GM19238 (cell line): Measurements from ENCODE around the gene PPOX.

ENCODE experiments used
- DNase-seq: peaks from one replicate; pipeline ENCODE4 v3.0.0; 2011; ENCODE audit warnings: low spot score; ENCODE audit not compliant: insufficient read length

The PPOX gene

GRCh38 chr1:161153176-161153575, 13.1 kb upstream of the PPOX start:
- no peak for DNase-seq

GRCh38 chr1:161153682-161154337, 12.4 kb upstream of the PPOX start, which contains the start of gene UFC1:
Gene UFC1 (plus strand): TSS chr1:161153978. CDS start chr1:161153998, 20 bp downstream.
- peak; percentile 86 for DNase-seq

DNA sequence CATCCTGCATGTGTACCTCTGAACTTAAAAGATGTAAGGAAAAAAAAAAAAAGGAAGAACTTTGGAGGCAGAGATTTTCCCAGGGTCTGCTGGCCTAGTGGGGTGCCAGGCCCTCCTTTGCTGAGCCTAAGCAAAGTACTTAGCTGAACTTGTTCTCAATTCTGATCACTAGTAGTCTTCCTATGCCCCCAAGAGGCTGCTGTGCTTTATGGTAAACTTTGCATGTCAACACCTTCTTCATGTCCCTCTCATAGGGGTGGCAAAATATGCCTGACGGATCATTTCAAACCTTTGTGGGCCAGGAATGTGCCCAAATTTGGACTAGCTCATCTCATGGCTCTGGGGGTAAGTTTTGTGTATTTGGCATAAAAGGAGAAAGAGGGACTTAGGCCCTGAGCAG, 8.4 kb upstream of the PPOX start:
- no peak for DNase-seq

GRCh38 chr1:161158316-161159010, 7.8 kb upstream of the PPOX start:
- no peak for DNase-seq

GRCh38 chr1:161159087-161159912, 6.9 kb upstream of the PPOX start, which contains the start of gene USP21:
Gene USP21 (plus strand): TSS chr1:161159500. CDS start chr1:161160641, 1,141 bp downstream.
- DNase-seq = peak; percentile 95

DNA sequence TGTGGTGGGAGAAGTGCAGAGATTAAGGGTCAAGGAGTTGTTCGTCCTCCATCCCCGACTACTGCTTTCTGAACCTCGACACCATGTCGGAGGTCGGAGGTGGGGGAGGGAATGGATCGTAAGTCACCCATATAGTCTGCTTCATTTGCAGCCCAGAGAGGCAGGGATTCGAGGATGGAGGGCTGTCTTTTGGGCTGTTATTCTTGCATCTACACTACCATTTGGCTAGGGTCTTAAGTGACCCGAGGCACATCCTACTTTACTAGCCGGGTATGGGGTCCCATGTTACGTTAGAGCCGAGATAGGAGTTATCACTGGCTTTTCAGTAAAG, 6.3 kb upstream of the PPOX start:
- DNase-seq = no peak

- DNase-seq = no peak
Measured at GRCh38 chr1:161160671-161161145, 5.5 kb upstream of the PPOX start.

DNA sequence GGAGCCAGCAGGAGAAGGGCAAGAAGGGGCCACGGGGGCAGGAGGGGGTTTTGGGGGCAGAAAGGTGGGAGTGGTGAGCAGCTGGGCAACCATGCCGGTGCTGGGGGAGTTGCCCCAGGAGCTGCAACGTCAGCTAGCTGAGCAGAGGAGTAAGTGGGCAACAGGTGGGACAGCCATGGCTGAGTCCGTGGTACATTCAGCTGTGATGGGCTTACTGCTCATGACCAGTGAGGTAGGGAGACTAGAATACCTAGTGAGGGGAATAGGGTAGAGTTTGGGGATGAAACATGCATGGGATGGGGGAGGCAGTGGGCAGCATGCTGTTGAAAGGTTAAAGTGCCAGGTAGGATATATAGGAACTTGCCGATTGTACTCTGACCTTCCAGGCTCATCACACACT, 4.6 kb upstream of the PPOX start:
- no peak for DNase-seq

- no peak for DNase-seq
Measured at GRCh38 chr1:161162052-161162451, 4.2 kb upstream of the PPOX start.

DNA sequence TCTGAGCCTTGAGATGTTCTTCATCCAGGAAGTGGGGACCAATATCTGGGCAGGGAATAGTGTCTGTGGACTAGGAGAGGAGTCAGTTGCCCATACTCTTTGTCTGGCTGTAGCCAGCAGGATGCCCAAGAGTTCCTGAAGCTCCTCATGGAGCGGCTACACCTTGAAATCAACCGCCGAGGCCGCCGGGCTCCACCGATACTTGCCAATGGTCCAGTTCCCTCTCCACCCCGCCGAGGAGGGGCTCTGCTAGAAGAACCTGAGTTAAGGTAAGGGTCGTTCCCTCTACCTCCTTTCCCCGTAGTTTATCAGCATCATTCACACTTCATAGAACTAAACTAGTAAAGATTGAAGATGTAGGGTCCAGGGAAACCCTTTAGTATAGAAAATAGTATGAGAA, 3.4 kb upstream of the PPOX start:
- DNase-seq = no peak

DNA sequence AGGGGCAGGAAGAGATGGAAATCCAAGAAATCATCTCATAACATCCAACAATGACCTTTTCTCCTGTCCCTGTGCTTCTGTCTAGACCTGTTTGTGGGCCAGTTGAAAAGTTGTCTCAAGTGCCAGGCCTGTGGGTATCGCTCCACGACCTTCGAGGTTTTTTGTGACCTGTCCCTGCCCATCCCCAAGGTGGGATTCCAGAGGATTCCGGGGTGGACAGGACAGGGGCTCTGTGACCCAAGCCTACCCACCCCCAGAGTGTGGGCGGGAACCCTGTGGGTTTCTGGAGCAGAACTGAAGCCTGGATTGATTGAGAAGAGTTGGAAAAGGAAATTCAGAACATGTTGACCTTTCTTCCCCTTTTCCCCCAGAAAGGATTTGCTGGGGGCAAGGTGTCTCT, 2.4 kb upstream of the PPOX start:
- DNase-seq = no peak

DNA sequence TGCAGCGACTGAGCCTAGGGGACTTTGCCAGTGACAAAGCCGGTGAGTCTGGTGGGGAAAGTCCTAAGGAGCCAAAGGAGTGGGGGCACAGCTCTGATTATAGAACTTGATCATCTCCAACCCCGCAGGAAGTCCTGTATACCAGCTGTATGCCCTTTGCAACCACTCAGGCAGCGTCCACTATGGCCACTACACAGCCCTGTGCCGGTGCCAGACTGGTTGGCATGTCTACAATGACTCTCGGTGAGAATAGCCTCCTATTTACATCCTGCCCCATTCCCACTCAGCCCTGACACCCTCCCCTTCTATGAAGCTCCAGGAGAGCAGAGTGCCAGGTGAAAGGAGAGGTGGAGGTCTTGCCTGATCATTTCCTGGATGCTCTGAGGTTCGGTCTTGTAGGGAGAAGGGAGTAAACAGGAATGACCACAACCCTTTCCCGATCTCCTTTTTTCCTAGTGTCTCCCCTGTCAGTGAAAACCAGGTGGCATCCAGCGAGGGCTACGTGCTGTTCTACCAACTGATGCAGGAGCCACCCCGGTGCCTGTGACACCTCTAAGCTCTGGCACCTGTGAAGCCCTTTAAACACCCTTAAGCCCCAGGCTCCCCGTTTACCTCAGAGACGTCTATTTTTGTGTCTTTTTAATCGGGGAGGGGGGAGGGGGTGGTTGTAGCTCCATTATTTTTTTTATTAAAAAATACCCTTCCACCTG, 1.2 kb upstream of the PPOX start:
- no peak for DNase-seq

DNA sequence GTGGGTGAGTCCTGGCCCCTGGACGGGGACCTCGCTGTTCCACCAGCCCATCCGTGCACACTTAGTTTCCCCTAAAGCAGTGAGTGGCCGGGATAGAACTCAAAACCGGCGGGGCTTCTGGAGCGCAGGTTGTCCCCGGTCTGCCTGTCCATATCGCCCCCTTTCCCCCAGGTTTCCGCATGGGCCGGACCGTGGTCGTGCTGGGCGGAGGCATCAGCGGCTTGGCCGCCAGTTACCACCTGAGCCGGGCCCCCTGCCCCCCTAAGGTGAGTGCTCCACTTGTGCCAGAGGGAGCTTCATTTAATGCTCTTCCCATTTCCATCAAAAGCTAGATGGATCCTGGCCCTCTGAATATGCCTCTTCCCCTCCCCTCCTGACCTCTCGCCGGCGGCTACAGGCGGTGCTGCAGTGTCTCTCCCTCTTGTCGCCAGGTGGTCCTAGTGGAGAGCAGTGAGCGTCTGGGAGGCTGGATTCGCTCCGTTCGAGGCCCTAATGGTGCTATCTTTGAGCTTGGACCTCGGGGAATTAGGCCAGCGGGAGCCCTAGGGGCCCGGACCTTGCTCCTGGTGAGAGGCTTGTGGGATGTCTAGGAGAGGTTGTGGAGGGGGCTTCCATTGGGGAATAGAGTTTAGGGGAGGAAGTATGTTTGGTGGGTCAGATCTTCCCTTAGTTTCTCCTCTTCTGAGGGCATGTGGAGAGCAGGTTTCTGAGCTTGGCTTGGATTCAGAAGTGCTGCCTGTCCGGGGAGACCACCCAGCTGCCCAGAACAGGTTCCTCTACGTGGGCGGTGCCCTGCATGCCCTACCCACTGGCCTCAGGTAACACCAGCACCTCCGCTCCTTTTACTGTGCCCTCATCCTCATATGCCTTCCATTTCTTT, 683 bp downstream of the PPOX start:
- no peak for DNase-seq

DNA sequence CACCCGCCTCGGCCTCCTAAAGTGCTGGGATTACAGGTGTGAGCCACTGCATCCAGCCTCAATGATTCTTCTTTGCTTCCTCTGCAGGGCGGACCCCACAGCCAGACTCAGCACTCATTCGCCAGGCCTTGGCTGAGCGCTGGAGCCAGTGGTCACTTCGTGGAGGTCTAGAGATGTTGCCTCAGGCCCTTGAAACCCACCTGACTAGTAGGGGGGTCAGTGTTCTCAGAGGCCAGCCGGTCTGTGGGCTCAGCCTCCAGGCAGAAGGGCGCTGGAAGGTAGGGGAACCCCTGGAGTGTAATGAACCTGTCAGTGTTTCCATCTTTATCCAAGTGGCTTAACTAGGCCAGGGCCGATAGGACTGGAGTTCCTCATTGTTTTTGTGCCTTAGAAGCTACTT, 2.7 kb downstream of the PPOX start:
- DNase-seq = no peak

DNA sequence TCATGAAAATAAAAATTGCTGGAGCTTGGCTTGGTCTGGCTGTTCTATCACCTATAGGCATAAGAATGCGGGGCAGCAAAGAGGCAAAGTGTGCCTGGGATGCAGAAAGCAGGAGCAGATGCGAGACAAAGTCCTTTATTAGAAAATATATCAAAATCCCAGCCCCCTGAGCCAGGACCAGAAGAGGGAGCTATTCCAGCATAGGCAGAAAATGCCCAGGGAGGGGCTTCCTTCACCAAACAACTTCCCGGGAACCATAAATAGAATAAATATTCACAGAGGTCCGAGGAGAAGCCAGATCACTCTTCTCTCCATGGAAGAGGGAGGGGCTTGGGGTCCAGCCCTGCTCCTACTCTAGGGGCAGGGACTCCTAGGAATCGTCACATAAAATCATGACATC, 5.0 kb downstream of the PPOX start:
- DNase-seq = no peak

DNA sequence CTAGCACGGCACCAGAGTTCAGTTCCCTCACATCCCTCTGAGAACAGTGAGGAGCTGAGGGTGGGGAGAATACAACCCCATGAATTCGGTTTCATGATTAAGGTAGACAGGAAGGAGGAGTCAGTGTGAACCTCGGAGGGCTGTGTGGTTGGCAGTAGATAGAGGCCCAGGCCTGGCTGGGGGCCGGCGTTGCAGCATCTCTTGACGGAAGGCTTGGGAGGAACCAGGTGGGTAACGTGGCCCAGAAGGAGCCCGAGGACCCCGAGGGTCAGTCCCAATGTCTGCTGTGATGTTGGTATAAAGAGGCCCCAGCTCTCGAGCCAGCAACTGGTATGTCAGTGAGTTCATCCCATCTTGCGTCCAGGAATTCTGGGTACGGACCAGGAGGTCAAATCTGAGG, 5.5 kb downstream of the PPOX start:
- no peak for DNase-seq

DNA sequence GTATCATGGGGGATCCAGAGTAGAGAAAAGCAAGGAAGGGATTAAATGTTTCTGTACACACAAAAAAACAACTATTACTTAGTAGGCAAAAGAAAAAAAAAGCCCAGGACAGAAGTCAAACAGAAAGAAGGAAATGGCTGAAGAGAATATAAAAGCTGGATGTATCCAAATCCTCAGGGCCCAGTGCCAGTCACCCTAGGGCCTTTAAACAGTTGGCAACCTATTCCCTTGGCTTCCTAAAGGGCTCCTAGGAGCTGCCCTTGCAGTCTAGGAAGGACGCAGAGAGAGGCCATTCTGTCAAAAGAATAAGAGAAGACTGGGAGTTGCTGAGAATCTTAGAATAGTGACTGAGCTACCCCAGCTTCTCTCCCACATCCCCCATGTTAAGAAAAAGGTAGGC, 6.1 kb downstream of the PPOX start:
- DNase-seq = no peak

- DNase-seq = no peak
Measured at GRCh38 chr1:161172776-161173376, 6.7 kb downstream of the PPOX start.

- DNase-seq = no peak
Measured at GRCh38 chr1:161173711-161174110, 7.5 kb downstream of the PPOX start.

- DNase-seq = no peak
Measured at GRCh38 chr1:161174911-161175310, 8.7 kb downstream of the PPOX start.
